GM21723 (cell line): ENCODE data around the gene FRS3.
"Not testable (repeated sequence)": the region's sequence is repeated elsewhere in the genome, so short reads cannot be mapped to it uniquely, and the experiment has no call there.

Experiments used
- ATAC-seq: cut with Tn5 transposase; IDR thresholded peaks from one replicate; pipeline ENCODE4 v1.9.1; 2021; ENCODE audit warnings: mild to moderate bottlenecking, moderate library complexity; ENCODE audit not compliant: unreplicated experiment

Gene FRS3

DNA sequence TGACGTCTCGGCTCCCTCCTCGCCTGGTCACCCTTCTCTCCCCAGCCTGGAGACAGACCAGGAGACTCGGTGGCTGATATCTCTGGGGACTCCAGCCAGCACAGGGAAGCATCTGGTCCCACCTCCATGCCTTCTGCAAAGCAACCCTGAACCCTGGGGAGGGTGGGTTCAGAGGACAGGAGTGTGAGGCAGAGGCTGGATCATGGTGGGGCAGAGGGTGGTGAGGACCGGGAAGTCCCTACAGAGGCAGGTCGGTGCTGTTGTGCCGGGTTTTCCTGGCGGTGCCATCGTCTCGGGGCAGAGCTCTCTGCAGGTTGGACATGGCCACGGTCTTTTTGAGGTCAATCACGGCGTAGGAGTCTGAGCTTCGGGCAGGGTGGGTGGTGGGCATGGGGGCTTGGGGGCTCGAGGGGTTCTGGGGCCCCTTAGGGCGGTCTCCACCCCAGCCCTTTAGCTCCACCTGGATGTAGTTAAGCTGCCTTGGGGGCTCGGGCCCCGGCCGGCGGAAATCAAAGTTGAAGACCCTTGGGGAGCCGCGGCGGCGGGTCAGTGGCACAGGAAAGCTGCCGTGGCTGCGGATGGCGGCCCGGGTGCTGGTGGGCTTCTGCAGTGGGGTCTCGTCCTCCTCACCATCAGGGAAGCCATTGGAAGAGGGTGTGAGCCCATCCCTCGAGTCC, 9.2 kb downstream of the FRS3 start:
- no peak for ATAC-seq

DNA sequence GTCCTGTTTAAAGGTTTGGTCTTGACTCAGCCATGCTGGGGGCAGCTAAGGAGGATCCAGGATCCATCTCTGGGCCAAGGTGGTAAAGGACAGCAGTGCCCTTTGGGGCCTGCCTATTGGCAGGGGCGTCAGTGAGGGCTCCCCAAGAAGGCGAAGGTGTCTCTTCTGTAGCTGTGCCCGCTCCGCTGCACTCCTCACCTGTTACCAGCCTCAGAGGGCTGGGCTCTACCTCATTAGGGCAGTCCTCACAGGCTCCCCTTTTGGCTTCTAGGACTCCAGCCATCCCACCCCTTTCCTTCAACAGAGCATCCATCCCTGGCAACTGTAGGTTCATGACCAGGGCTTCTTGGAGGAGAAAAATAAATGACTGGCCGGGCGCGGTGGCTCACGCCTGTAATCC, 10.3 kb downstream of the FRS3 start:
- ATAC-seq = no peak

DNA sequence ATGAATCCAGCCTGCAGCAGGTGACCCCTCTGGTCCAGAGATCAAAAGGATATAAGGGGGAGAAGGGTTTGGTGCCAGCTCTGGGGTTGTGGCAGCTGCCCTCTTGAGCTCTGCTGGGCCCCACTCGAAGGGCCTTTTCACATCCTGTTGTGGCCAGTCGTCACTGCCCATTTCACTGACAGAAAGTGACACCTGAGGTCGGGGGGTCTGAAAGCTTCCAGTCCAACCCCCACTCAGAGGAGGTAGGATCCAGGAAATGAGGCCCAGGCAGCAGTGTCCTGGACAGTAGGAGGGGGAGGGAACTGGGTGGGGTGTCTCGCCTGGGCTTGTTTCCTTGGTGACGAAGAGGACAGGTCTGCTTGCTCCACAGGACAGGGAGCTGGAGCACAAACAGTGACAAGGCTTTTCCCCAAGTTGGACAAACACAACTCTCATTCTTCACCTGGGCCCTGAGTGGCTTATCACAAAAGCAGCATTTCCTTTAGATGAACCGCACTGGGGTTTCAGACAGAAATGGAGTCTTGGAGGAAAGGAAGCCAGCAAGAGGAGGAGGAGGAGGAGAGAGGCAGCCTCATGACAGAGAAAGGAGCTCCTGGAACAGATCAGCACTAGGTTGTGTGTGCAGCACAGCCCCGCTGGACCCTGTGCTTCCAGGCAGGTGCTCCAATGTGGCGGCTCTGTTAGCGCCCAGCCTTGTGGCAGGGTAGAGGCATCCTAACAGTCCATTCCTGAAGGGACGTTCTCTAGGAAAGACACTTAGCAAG, 11.0 kb downstream of the FRS3 start:
- ATAC-seq = no peak

DNA sequence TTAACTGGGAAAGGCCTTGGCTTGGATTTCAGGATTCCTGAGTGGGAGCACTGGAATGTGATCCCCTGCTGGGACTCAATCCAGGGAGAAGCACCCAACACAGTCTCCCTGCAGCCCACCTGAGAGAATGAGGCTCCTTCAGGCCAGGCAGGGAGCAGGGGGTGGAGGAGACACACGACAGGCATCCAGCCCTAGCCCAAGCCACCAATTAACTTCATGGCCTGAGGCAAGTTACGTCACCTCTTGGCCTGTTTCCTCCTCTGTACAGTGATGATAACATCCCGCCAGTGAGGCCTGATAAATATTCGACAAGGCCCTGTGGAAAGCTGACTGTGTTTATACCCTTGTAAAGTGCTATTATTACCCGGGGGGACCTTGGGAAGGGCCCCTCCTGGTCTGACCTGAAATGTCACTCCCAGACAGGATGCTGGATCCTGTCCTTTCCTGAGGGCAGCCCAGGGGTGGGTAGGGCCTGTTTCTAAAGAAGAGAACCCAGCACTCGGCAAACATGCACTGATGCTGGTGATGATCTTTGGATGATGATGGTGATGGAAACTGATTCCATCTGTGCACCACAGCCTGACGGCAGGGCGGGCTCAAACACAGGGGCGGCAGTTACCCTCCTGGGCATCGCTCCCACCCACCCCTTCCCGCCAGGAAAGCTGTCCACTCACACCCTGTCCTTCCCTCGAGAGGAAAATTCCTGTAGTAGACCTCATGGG, 12.4 kb downstream of the FRS3 start:
- no peak for ATAC-seq

DNA sequence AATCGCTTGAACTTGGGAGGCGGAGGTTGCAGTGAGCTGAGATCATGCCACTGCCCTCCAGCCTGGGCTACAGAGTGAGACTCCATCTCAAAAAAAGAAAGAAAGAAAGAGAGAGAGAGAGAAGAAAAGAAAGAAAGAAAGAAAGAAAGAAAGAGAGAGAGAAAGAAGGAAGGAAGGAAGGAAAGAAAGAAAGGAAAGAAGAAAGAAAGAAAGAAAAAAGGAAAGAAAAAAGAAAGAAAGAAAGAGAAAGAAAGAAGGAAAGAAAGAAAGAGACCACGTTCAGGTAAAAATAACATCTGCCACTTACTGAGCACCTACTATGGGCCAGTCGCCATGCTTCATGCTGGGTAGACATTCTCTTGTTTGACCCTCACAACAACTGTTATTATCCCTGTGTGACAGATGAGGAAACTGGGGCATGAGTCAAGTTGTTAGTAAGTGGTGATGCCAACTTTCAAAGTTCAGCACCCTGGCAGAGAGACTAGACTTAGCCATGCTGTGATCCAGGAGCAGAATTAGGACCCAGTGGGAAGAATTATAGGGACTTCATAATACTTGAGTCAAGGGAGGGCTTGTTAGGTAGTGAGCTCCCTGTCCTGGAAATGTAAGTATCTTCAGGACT, 13.5 kb downstream of the FRS3 start:
- not testable (repeated sequence) for ATAC-seq

DNA sequence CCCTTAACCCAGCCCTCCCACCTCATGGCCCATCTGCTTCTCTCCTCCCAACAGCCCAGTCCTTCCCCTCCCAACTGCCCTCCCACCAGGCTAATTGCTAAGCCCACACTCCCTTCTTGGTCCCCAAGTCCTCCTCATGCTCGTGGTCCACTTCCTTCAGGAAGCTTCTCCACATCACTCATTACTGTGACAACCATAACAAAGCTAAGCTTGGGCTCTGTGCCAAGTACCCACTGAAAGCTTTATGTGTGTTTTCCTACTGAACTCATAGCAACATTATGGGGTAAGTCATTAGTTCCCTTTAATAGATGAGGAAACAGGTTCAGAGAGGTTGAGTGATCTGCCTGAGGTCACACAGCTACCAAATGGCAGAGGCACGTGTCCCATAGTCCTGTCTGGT, 16.2 kb downstream of the FRS3 start:
- ATAC-seq = no peak

DNA sequence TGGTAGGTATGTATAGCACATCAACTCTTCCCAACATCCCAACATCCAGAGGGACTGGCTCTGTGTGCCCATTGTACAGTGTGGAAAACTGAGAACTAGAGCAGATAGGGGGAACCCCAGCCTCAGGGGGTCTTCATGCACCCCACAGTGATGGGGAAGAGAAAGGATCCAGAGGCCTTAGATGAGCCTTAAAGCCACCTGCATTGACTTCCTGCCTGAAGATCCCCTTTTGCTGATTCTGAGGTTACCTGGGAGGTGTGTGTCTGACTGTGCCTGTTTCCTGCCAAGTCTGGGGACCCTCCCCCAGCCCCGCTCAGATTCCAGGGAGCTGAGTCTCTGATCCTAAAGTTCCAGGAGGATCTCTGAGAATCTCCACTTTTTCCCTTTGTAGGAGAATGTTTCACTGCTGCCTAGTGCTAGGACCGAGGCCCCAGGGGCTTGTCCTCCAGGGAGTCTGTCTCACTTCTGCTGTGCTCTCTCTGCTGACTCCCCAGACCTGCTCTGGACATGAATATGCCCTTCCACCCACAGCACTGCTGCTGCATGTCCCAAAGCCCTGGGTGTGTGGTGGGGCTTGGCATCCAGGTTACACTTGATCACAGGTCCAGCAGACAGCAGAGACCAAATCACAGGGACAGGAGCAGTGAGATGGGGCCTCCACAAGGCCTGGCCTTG, 19.7 kb downstream of the FRS3 start:
- ATAC-seq = no peak

DNA sequence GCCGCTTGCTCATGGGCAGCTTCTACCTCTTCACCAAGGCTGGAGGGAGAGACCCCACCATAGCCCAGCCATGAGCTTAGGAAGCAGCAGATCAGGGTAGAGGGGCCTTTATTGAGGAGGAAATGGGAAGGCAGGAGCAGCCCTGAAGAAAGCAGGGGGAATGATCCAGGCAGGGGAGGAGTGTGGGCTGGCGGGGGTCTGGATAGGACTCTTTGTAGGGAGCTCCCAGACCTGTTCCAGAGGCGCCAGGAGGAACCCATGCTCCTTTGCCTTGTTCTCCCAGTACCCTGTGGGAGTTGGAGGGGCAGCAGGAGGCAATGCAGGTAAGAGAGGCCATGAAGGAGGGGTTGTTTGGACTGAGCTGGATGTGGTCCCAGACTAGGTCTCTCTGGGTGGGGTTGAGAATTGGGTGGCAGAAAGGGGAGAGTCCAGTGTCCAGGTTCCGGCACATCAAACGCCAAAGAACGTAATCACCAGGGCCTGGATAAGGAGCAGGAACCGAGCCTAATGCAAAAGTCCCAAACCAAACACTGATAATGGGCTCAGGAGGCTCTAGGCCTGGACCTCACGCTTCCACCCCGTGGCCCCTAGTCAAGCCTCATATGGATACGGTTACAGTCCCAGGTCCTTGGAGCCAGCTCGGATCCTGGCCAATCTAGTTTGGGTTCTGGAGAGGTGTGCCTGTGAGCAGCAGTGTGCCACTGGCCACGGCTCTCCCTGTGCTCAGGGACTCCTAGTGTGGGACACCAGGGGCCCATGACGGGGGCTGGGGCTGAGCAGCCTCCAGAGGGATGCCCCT, 20.4 kb downstream of the FRS3 start:
- no peak for ATAC-seq

DNA sequence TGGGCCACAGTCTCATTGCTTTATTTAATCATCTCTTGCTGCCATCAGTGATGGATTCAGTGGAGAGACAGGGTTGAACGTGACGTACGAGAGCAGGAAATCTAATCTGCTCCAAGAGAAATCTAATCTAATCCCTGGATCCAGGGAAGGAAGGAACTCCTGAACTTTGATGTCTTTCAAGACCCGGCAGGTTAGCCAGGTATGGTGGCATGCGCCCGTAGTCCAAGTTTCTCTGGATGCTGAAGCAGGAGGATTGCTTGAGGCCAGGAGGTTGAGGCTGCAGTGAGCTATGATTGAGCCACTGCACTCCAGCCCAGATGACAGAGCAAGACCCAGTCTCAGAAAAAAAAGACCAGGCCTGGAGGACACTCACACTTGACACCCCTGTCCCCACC, 21.1 kb downstream of the FRS3 start:
- ATAC-seq = no peak

DNA sequence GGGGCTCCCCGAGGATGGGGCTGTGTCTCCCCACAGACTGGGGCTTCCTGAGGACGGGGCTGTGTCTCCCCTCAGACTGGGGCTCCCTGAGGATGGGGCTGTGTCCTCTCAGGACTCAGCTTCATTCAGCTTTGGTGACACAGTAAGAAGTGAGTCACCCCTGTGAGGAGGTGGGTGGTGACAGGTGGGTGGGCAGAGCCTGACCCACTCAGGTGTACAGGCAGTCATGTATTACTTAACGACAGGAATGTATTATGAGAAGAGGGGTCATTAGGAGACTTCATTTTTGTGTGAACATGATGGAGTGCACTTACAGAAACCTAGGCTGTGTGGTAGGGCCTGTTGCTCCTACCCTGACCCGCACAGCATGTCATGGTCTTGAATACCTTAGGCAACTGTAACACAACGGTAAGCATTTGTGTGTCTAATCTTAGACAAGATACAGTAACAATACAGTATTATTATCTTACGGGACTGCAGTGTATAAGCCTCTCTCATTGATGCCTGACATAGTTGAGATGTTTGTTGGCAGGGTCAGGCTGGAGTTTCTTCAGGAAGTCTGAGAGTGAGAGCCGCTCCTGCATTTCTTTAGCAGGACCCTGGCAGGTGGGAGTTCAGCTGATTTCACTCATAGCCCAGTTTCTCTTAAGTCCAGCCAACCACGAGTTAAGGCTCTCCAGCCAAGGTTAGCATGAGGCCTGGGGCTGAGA, 21.6 kb downstream of the FRS3 start:
- no peak for ATAC-seq

DNA sequence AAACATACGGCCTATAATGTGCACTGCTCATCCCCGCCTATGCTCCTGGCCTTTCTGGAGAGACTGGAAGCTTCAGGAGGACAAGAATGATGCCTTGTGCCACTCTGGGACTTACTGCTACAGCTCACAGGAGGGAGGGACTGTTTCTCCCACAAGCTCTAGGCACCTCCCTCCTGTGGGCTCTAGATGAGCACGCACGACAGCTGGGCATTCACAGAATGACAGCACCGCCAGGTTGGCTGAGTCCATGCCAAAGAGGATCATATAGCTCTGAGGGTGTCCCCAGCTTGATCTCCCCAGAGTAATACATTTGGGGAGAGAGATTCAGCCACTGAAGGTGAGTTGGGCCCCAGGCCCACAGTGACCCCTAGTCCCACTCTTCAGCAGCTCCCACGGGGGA, 22.4 kb downstream of the FRS3 start:
- ATAC-seq = no peak

DNA sequence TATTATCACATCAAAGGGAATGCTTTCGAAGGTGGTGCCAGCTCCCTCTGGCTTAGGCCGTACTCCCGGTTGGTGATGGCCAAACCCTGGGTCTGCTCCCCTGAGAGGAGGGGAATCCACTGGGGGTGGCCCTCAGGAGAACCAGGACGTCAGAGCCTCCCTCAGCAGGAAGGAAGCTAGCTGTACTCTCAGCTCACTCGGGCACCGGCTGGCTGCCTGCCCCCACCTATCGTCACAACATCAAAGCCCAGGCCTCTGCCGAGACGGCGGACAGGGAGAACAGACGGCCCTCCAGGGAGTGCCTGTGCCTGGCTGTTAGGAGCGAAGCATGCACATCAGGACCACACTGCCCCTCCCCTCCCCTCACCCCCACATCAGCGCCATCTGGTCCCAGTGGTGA, 23.3 kb downstream of the FRS3 start:
- ATAC-seq = no peak

DNA sequence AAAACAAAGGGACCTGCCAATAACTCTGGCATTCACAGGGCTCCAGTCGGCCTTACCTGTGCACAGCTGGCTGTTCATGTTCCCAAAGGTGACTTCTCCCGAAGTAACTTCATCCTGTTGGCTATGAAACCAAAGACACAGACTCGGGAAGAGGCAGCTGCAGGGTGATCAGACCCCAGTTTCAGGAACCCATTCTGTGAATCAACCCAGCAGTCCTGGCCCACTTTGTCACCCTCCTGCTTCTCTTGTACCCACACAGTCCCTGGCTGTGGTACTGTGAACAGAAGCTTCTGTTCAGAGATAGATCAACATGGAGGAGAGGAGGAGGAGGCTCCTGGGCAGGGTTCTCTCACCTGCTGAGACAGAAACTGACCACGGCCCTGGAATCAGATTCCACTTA, 23.8 kb downstream of the FRS3 start:
- no peak for ATAC-seq

DNA sequence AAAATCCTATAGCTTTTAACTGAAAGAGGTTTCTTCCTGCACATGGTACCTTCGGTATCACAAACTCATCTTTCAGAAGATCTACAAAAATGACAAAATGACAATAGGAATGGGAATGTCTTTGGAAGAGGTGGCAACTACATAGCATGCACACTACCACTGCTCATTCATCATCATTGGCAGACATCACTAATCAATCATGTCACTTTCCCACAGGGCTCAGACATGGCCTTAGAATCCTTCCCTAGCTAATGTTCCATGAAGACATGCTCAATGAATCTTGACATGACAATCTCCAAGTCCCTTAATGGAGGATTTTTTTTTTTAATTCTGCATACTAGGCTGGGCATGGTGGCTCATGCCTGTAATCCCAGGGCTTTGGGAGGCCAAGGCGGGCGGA, 29.3 kb downstream of the FRS3 start:
- ATAC-seq = no peak

DNA sequence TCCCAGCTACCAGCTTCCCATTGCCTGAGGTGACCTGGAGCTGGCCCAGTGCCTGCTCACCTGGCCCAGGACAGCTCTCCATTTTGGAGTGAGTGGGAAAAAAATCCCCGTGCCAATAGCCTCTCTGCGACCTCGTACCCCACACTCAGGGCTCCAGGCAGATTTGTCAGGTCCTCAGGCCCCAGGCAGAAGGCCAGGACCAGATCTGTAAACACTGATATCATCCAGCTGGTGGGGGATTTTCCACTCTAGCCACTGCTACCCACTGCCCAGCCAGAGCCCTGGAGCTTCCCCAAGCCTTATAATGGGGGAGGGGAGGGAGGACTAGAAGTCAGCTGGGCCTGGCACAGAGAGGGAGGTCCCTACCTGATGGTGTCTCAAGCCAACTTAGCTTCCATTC, 31.2 kb downstream of the FRS3 start:
- ATAC-seq = no peak

DNA sequence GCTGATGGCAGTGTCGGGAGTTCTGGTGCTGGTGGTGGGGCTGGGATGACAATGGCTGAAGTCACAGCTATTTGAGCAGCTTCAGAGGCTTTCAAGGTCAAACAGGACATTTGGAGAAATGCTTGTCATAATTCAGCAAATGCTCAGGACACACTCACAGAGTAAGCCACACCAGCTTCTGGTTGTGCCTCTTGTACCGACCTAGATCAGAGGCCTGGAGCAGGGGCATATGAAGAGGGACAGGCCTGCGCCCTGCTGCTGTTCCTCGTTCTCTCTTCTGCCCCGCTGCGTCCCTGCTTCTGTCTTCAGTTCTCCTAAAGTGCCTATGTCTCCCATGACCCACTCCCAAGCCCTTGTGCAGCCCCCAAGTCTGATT, 31.6 kb downstream of the FRS3 start:
- no peak for ATAC-seq

DNA sequence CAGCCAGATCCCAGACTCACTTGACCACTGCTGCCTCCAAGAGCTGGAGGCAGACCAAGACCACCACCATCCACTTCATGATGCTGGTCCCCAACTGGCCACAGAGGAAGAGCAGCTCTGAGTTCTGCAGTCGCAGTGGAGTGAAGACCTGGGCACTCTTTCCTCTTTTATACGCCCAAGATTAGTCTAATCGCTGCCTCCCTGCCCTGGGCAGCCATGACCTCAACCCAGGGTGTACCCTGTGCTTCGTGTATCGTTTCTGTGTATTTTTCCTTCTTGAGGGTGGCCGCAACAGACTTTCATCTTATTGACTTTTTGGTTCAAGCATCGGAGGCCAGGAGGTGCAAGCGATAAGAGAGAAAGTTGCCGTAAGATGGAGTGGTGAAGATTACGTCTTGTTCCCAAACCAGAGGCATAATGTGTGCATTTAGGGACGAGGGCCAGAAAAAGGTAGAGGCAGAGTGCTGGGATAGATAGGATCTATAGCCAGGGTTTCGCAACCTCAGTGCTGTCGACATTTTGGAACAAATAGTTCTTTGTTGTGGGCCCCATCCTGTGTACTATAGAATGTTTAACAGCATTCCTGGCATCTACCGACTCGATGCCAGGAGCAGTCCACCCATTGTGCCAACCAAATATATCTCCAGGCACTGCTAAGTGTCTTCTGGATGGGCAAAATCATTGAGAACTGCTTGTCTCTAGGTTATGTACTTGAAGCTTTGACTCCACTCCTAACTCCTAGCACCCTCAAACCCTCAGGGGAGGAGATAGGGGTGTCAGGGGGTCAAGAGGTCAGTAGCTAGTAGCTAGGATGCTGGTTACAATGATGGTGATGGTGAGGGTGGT, 32.2 kb downstream of the FRS3 start, which contains the start of gene PGC:
TSS of gene PGC (minus strand) at position 142 of the 846 bp plus-strand sequence. CDS start at position 79, 63 bp downstream.
- ATAC-seq = no peak

DNA sequence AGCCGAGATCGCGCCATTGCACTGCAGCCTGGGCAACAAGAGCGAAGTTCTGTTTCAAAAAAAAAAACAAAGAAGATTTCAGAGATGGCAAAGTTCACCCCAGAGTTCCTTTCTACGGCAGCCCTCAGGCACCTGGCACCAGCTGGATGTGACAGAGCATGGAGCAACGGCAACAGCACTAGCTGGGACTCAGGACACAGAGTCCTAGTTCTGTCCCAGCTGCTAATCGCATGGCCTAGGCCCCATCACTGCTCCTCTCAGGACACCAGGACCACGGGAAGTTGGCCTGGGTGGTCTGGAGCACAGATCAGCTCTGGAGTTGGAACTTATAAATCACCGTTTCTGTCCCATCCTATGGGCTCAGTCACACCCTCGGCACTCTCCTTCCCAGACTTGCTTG, 33.6 kb downstream of the FRS3 start:
- no peak for ATAC-seq
